GM12878 (cell line): Measurements from ENCODE around the gene HLA-DQA2. TPM values are rescaled to one million over a fixed set of nuclear protein-coding genes. Genes with fewer than 3 reads are reported as not detected.

ENCODE experiments used
- ATAC-seq: fragments of 200-7000 bp; cut with Tn5 transposase; 3 replicates; pipeline ENCODE4 v1.9.1; 2020; ENCODE audit warnings: mild to moderate bottlenecking, moderate library complexity
- BruUV-seq: library from RNA; stranded (reverse); fragments of 400-500 nt; replicated peaks from 2 replicates; lab custom pipeline; 2021; lab: Mats Ljungman, UMichigan
- CTCF ChIA-PET: fragments of 300-600 bp; sonication (Branson Sonifier 250); formaldehyde crosslinking; extraction: SDS; loops from one replicate; lab custom pipeline; 2021; ENCODE audit warnings: inconsistent platforms; lab: Yijun Ruan, JAX
- POLR2A ChIA-PET: fragments of 350-600 bp; formaldehyde crosslinking; extraction: SDS; loops from one replicate; lab custom pipeline; 2021; ENCODE audit warnings: inconsistent platforms; lab: Charles Lee
- RAD21 ChIA-PET: fragments of 300-600 bp; sonication (Branson Sonifier 250); formaldehyde crosslinking; loops from one replicate; lab custom pipeline; 2023; ENCODE audit warnings: antibody characterized with exemption; ENCODE audit not compliant: unreplicated experiment; lab: Charles Lee
- SMC1A ChIA-PET: fragments of 300-600 bp; sonication (Branson Sonifier 250); formaldehyde crosslinking; loops from one replicate; lab custom pipeline; 2023; ENCODE audit not compliant: unreplicated experiment, uncharacterized antibody; lab: Charles Lee
- DNase-seq: peaks from one replicate; pipeline ENCODE4 v3.0.0-alpha.2; 2011; ENCODE audit warnings: low read depth, low spot score
- FAIRE-seq: peaks from 3 replicates; lab custom pipeline; 2011; peaks lifted over from hg19 to GRCh38; lab: Jason Lieb, UNC
- H2AFZ ChIP-seq: 2 replicates; pipeline ENCODE4 v1.6.0; 2011; ENCODE audit warnings: low read depth, low read length, control low read depth; ENCODE audit not compliant: control insufficient read depth
- H3K27ac ChIP-seq: 2 replicates; pipeline ENCODE4 v1.5.1; 2011; ENCODE audit warnings: control low read depth; ENCODE audit not compliant: control insufficient read depth, insufficient read depth
- H3K27me3 ChIP-seq, 2 experiments: replicated peaks in 1 of 2; 2 replicates each; pipeline versions ENCODE4 v1.6.0 to v1.6.1; 2011; ENCODE audit warnings: low read length in 1 of 2; ENCODE audit not compliant: control insufficient read depth in 2 of 2, insufficient read depth in 2 of 2
- H3K36me3 ChIP-seq, 2 experiments: 2 replicates each; pipeline ENCODE4 v1.5.1; 2011; ENCODE audit warnings: low read length in 1 of 2; ENCODE audit not compliant: control insufficient read depth in 2 of 2, insufficient read depth in 2 of 2
- H3K4me1 ChIP-seq: 2 replicates; pipeline ENCODE4 v1.6.1; 2011; ENCODE audit warnings: mild to moderate bottlenecking, low read length, moderate library complexity, mixed read lengths; ENCODE audit not compliant: control insufficient read depth, insufficient read depth
- H3K4me2 ChIP-seq: 2 replicates; pipeline ENCODE4 v1.6.0; 2011; ENCODE audit warnings: control low read depth; ENCODE audit not compliant: control insufficient read depth, insufficient read depth
- H3K4me3 ChIP-seq: fragments of 200-600 bp; sonication (generic); 2 replicates; pipeline ENCODE4 v1.5.1; 2016
- H3K79me2 ChIP-seq: 2 replicates; pipeline ENCODE4 v1.6.0; 2011; ENCODE audit warnings: low read length; ENCODE audit not compliant: control insufficient read depth, insufficient read depth
- H3K9ac ChIP-seq: 2 replicates; pipeline ENCODE4 v1.8.0; 2011; ENCODE audit warnings: low read length, control low read depth, mixed read lengths; ENCODE audit not compliant: control insufficient read depth, insufficient read depth
- H3K9me3 ChIP-seq: replicated peaks from 3 replicates; pipeline ENCODE4 v1.5.1; 2011; ENCODE audit warnings: mild to moderate bottlenecking, low read length; ENCODE audit not compliant: control insufficient read depth, insufficient read depth
- H4K20me1 ChIP-seq: 2 replicates; pipeline ENCODE4 v1.6.0; 2011; ENCODE audit not compliant: control insufficient read depth, insufficient read depth
- BMI1 ChIP-seq: fragments of 450-650 bp; IDR thresholded peaks from 2 replicates; pipeline ENCODE4 v1.6.1; 2016; ENCODE audit warnings: mild to moderate bottlenecking, moderate library complexity, borderline replicate concordance
- CHD1 ChIP-seq: IDR thresholded peaks from 2 replicates; pipeline ENCODE4 v1.6.1; 2012; ENCODE audit warnings: low read depth, low read length, improper control_type of control experiment
- ESRRA ChIP-seq: IDR thresholded peaks from 2 replicates; pipeline ENCODE4 v1.6.1; 2012; ENCODE audit warnings: mild to moderate bottlenecking, low read length, improper control_type of control experiment
- MAX ChIP-seq: IDR thresholded peaks from 2 replicates; pipeline ENCODE4 v1.6.1; 2012; ENCODE audit warnings: low read depth, low read length, improper control_type of control experiment
- MLLT1 ChIP-seq: fragments of 450-650 bp; IDR thresholded peaks from 2 replicates; pipeline ENCODE4 v1.6.1; 2016; ENCODE audit warnings: mild to moderate bottlenecking
- PRDM15 ChIP-seq: fragments of 450-650 bp; formaldehyde crosslinking; IDR thresholded peaks from 2 replicates; pipeline ENCODE4 v1.4.0; 2020; ENCODE audit warnings: mild to moderate bottlenecking, moderate library complexity
- RFX5 ChIP-seq: IDR thresholded peaks from 2 replicates; pipeline ENCODE4 v1.6.1; 2011; ENCODE audit warnings: low read depth, low read length, improper control_type of control experiment
- SRF ChIP-seq, 2 experiments: IDR thresholded peaks; 2 replicates each; pipeline ENCODE4 v1.6.1; 2011; ENCODE audit warnings: low read depth in 2 of 2, low read length in 2 of 2, mild to moderate bottlenecking in 1 of 2, moderate library complexity in 1 of 2
- YY1 ChIP-seq: IDR thresholded peaks from 2 replicates; pipeline ENCODE4 v1.6.1; 2011; ENCODE audit warnings: low read depth, mild to moderate bottlenecking, low read length
- ZNF217 ChIP-seq: fragments of 450-650 bp; IDR thresholded peaks from 2 replicates; pipeline ENCODE4 v1.6.1; 2017; ENCODE audit warnings: antibody characterized with exemption, mild to moderate bottlenecking
- WGBS: methylation state at CpG from one replicate; pipeline ENCODE4 v1.1.6; 2016; ENCODE audit warnings: low lambda C conversion rate; ENCODE audit not compliant: insufficient replicate concordance, insufficient coverage; ENCODE audit errors: missing lambda C conversion rate; 5-methylcytosine and 5-hydroxymethylcytosine counted together
- in situ Hi-C: fragments of 300-500 bp; cut with MboI; formaldehyde crosslinking; loops from 9 replicates; pipeline ENCODE4 v1.14.3; 2018; ENCODE audit warnings: mixed read lengths
- intact Hi-C: fragments of 100-400 bp; cut with micrococcal nuclease; formaldehyde crosslinking; loops from one replicate; pipeline ENCODE4 v1.14.2; 2022; ENCODE audit not compliant: unreplicated experiment
- polyA plus RNA-seq, 11 experiments: library from polyadenylated mRNA; depleted of rRNA in 4 of 11; unstranded in 6 of 11; stranded (reverse) in 5 of 11; fragments of >200 nt; fragmentation: Nextera tagmentation in 4 of 11; fragmentation: Illumina TruSeq in 1 of 11; extraction: Ambion mirVana in 4 of 11; extraction: Trizol in 1 of 11; gene quantifications; 1 replicate in 1 of 11; 2 replicates in 10 of 11; pipeline versions ENCODE4 v1.2.1 to v1.2.3, GENCODE V29; 2011 to 2016; ENCODE audit warnings: inconsistent platforms in 2 of 11, missing spikeins in 2 of 11, low read depth in 1 of 11
- total RNA-seq, 4 experiments: library from RNA; depleted of rRNA in 3 of 4; stranded (reverse); fragments of >200 nt in 3 of 4; fragmentation: Illumina TruSeq in 1 of 4; extraction: Trizol in 1 of 4; gene quantifications; 2 replicates each; pipeline versions ENCODE4 v1.2.1 to v1.2.3, GENCODE V29; 2013 to 2021

HLA-DQA2 gene
- total and polyA plus RNA-seq, 10 of the 15 experiments (the other 5 are each of a cell fraction or from before 2014, with no cell fraction given): 9.1 to 26.4 (median 16.3) TPM

GRCh38 chr6:32700391-32701040, 40.7 kb upstream of the HLA-DQA2 start (continued):
- TF ChIP-seq PRDM15 (no peak), MAX (no peak), ZNF217 (no peak), YY1 (peak; percentile 56), RFX5 (no peak), CHD1 (no peak)

GRCh38 chr6:32703347-32703746, 37.8 kb upstream of the HLA-DQA2 start:
- H2AFZ ChIP-seq: no peak overlapping the region
- H3K4me3 ChIP-seq: no peak overlapping the region
- no peak overlapping the region for H3K27ac ChIP-seq
- ATAC-seq: no peak
- DNase-seq: no peak
- no peaks in the 10 kb centered on the region for H3K27me3 ChIP-seq
- intact Hi-C loops: loop anchor here (5.0 to 10.0 kb wide), 2 partner anchors 164 to 459 kb away; no protein-coding TSS in a partner anchor
- H3K4me2 ChIP-seq: no peak overlapping the region
- H3K9me3 ChIP-seq: no peaks in the 10 kb centered on the region
- H3K36me3 ChIP-seq: no peaks in the 10 kb centered on the region
- RAD21 ChIA-PET: interaction anchor here (0.6 to 2.9 kb wide), 12 partner anchors 83 to 457 kb away, joined by 3 to 21 read pairs (median 3); no protein-coding TSS in a partner anchor
- peak in 1 of 2 experiments; percentile 50; a peak in 1 of 4 replicates for TF ChIP-seq SRF (IDR thresholded peaks at IDR 0.05; ENCODE audit: low read depth in 2 of 2, low read length in 2 of 2)
- TF ChIP-seq BMI1: no peak
- TF ChIP-seq ESRRA: no peak
- TF ChIP-seq MLLT1: peak; percentile 71; the same call in 1 of the 2 replicates
- 7% methylated on average over 4 of the region's 4 CpGs for WGBS
- H4K20me1 ChIP-seq: no peaks in the 10 kb centered on the region
- H3K79me2 ChIP-seq: no peaks in the 10 kb centered on the region
- FAIRE-seq: no peak
- in situ Hi-C loops: no loop called here
- CTCF ChIA-PET: interaction anchor here (0.8 to 5.4 kb wide), 13 partner anchors 12 to 352 kb away, joined by 3 to 180 read pairs (median 4); partner anchors contain the start of gene TAP2
- no peaks in the 10 kb centered on the region for H3K4me1 ChIP-seq
- POLR2A ChIA-PET: no interaction called here
- no TSS peak for BruUV-seq
- H3K9ac ChIP-seq: no peak overlapping the region
- SMC1A ChIA-PET: interaction anchor here (0.9 to 5.2 kb wide), 14 partner anchors 11 to 456 kb away, joined by 3 to 75 read pairs (median 5); partner anchors contain the start of gene TAP2
